NCI-H2029 (cell line): ENCODE measurements around the gene NELL1.
"Not testable (repeated sequence)": the region's sequence is repeated elsewhere in the genome, so short reads cannot be mapped to it uniquely, and the experiment has no call there.

Source experiments
- DNase-seq: peaks from one replicate; lab custom pipeline; 2025; lab: John Stamatoyannopoulos, UW

NELL1 gene

GRCh38 chr11:21110415-21110814 lies 441.0 kb downstream of the NELL1 start:
- no peak for DNase-seq

- DNase-seq, result no peak
These were observed 444.5 kb downstream of the NELL1 start for GRCh38 chr11:21113876-21114275.

GRCh38 chr11:21116009-21116408 lies 446.6 kb downstream of the NELL1 start:
- no peak for DNase-seq

- no peak for DNase-seq
These were observed 450.0 kb downstream of the NELL1 start for GRCh38 chr11:21119411-21119810.

- no peak for DNase-seq
These were observed 452.6 kb downstream of the NELL1 start for GRCh38 chr11:21121991-21122390.

GRCh38 chr11:21122523-21122922 lies 453.1 kb downstream of the NELL1 start:
- DNase-seq, result no peak

GRCh38 chr11:21132146-21132720 lies 462.8 kb downstream of the NELL1 start:
- no peak for DNase-seq

- no peak for DNase-seq
These were observed 463.9 kb downstream of the NELL1 start for GRCh38 chr11:21133244-21133643.

- DNase-seq, result no peak
These were observed 464.3 kb downstream of the NELL1 start for GRCh38 chr11:21133722-21134121.

- DNase-seq, result no peak
These were observed 468.4 kb downstream of the NELL1 start for GRCh38 chr11:21137803-21138202.

- not testable (repeated sequence) for DNase-seq
These were observed 472.2 kb downstream of the NELL1 start for GRCh38 chr11:21141557-21141956.

GRCh38 chr11:21142007-21142406 lies 472.6 kb downstream of the NELL1 start:
- DNase-seq, result no peak

- DNase-seq, result peak; percentile 23
These were observed 475.1 kb downstream of the NELL1 start for GRCh38 chr11:21144531-21144930.

GRCh38 chr11:21148376-21148775 lies 479.0 kb downstream of the NELL1 start:
- DNase-seq, result no peak

GRCh38 chr11:21160140-21160539 lies 490.8 kb downstream of the NELL1 start:
- no peak for DNase-seq

- no peak for DNase-seq
These were observed 500.3 kb downstream of the NELL1 start for GRCh38 chr11:21169639-21170038.

- DNase-seq, result no peak
These were observed 504.1 kb downstream of the NELL1 start for GRCh38 chr11:21173476-21173875.

- DNase-seq, result no peak
These were observed 505.4 kb downstream of the NELL1 start for GRCh38 chr11:21174781-21175180.

GRCh38 chr11:21177379-21177778 lies 508.0 kb downstream of the NELL1 start:
- no peak for DNase-seq

GRCh38 chr11:21179770-21180169 lies 510.4 kb downstream of the NELL1 start:
- DNase-seq, result peak; percentile 22

- no peak for DNase-seq
These were observed 510.8 kb downstream of the NELL1 start for GRCh38 chr11:21180182-21180581.

- DNase-seq, result no peak
These were observed 516.6 kb downstream of the NELL1 start for GRCh38 chr11:21185959-21186358.

GRCh38 chr11:21190181-21190580 lies 520.8 kb downstream of the NELL1 start:
- no peak for DNase-seq

- no peak for DNase-seq
These were observed 526.6 kb downstream of the NELL1 start for GRCh38 chr11:21195995-21196394.

GRCh38 chr11:21198498-21198897 lies 529.1 kb downstream of the NELL1 start:
- DNase-seq, result no peak
